Measurements from ENCODE around the gene MORN2. TPM values are rescaled to one million over a fixed set of nuclear protein-coding genes. Genes with fewer than 3 reads are reported as not detected.

The MORN2 gene
- total RNA-seq, 1 donor from 2014 or later, result 16.9 TPM

DNA sequence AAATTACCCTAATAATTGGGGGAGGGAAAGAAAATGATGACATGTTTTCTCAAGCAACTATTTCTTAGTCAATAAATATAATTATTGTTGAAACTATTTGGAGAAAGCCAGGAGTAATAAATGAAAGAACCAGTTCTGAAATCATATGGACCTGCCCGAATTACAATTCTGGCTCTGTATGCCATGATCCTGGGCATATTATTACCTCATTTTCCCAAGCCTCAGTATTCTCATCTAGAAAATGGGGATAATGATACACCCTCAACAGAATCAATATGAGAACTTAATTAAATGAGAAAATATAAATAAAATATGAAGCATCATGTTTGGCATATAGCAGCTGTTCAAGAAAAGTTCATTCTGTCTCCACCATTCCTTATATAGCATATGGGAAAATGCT, 36.8 kb downstream of the MORN2 start:
- Mint-ChIP-seq H3K27ac (ENCODE audit: unreplicated experiment) (no peak overlapping the region), H3K27me3 (ENCODE audit: unreplicated experiment) (peaks cover 2% of the 10 kb centered on the region), H3K9me3 (ENCODE audit: unreplicated experiment) (no peaks in the 10 kb centered on the region), H3K36me3 (ENCODE audit: unreplicated experiment) (no peaks in the 10 kb centered on the region), H3K4me1 (ENCODE audit: unreplicated experiment) (no peaks in the 10 kb centered on the region), H3K4me3 (ENCODE audit: unreplicated experiment) (no peak overlapping the region)
- TF ChIP-seq CTCF (IDR thresholded peaks at IDR 0.05), result no peak
- DNase-seq (ENCODE audit: extremely low spot score, unreplicated experiment), result no peak

- TF ChIP-seq CTCF (IDR thresholded peaks at IDR 0.05), result no peak
- Mint-ChIP-seq H3K27me3 (ENCODE audit: unreplicated experiment) (peaks cover 18% of the 10 kb centered on the region), H3K9me3 (ENCODE audit: unreplicated experiment) (no peaks in the 10 kb centered on the region), H3K27ac (ENCODE audit: unreplicated experiment) (no peak overlapping the region), H3K36me3 (ENCODE audit: unreplicated experiment) (no peaks in the 10 kb centered on the region), H3K4me3 (ENCODE audit: unreplicated experiment) (no peak overlapping the region), H3K4me1 (ENCODE audit: unreplicated experiment) (no peaks in the 10 kb centered on the region)
- no peak for DNase-seq (ENCODE audit: extremely low spot score, unreplicated experiment)
Observed at GRCh38 chr2:38922389-38922788, 46.6 kb downstream of the MORN2 start.

- no peak overlapping the region for H3K4me3 Mint-ChIP-seq (ENCODE audit: unreplicated experiment)
- H3K27me3 Mint-ChIP-seq (ENCODE audit: unreplicated experiment), result peaks cover 18% of the 10 kb centered on the region
- H3K4me1 Mint-ChIP-seq (ENCODE audit: unreplicated experiment), result no peaks in the 10 kb centered on the region
- H3K27ac Mint-ChIP-seq (ENCODE audit: unreplicated experiment), result no peak overlapping the region
- DNase-seq (ENCODE audit: extremely low spot score, unreplicated experiment), result no peak
- no peaks in the 10 kb centered on the region for H3K36me3 Mint-ChIP-seq (ENCODE audit: unreplicated experiment)
- no peak for TF ChIP-seq CTCF (IDR thresholded peaks at IDR 0.05)
- no peaks in the 10 kb centered on the region for H3K9me3 Mint-ChIP-seq (ENCODE audit: unreplicated experiment)
Observed at GRCh38 chr2:38922902-38923301, 47.1 kb downstream of the MORN2 start.

DNA sequence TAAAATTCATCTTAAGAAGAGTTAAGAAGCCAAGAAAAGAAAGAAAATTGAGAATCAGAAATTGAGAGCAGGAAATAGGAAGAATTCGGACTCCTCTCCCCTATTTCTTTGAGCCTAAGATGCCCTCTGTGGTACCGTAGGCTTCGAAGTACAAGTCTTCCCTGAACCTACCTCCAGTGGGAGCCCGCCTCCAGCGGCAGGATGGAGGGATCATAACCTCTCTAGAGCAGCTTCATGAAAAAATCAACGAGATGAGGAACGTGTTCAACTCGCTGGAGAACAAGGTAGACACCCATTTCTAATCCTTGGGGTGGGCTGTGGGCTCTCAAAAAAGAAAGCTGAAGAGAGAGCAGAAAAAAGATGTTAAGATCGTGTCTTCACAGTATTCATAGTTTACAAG, 50.2 kb downstream of the MORN2 start:
- no peaks in the 10 kb centered on the region for H3K4me1 Mint-ChIP-seq (ENCODE audit: unreplicated experiment)
- H3K36me3 Mint-ChIP-seq (ENCODE audit: unreplicated experiment), result no peaks in the 10 kb centered on the region
- H3K9me3 Mint-ChIP-seq (ENCODE audit: unreplicated experiment), result no peaks in the 10 kb centered on the region
- H3K27ac Mint-ChIP-seq (ENCODE audit: unreplicated experiment), result no peak overlapping the region
- peaks cover 18% of the 10 kb centered on the region for H3K27me3 Mint-ChIP-seq (ENCODE audit: unreplicated experiment)
- H3K4me3 Mint-ChIP-seq (ENCODE audit: unreplicated experiment), result no peak overlapping the region
- no peak for TF ChIP-seq CTCF (IDR thresholded peaks at IDR 0.05)
- no peak for DNase-seq (ENCODE audit: extremely low spot score, unreplicated experiment)

- no peaks in the 10 kb centered on the region for H3K4me1 Mint-ChIP-seq (ENCODE audit: unreplicated experiment)
Observed at GRCh38 chr2:38930600-38930999, 54.8 kb downstream of the MORN2 start.

More at GRCh38 chr2:38930600-38930999, 54.8 kb downstream of the MORN2 start:
- DNase-seq (ENCODE audit: extremely low spot score, unreplicated experiment), result no peak
- Mint-ChIP-seq H3K9me3 (ENCODE audit: unreplicated experiment) (no peaks in the 10 kb centered on the region), H3K27ac (ENCODE audit: unreplicated experiment) (no peak overlapping the region), H3K27me3 (ENCODE audit: unreplicated experiment) (peaks cover 11% of the 10 kb centered on the region), H3K36me3 (ENCODE audit: unreplicated experiment) (no peaks in the 10 kb centered on the region), H3K4me3 (ENCODE audit: unreplicated experiment) (no peak overlapping the region)
- TF ChIP-seq CTCF (IDR thresholded peaks at IDR 0.05), result no peak

Other genes starting within 250 kb of the MORN2 start
- 2.9 and 3.8 TPM in 2 replicates for gene GALM, start 209.9 kb upstream of the MORN2 start, total RNA-seq
- 100 and 103 TPM in 2 replicates for gene SRSF7, start 124.6 kb upstream of the MORN2 start, total RNA-seq
- gene GEMIN6, start 97.8 kb upstream of the MORN2 start, total RNA-seq, result 11.3 and 12.3 TPM in 2 replicates
- 24.2 and 24.6 TPM in 2 replicates for gene DHX57, start within 50 bp of the MORN2 start, total RNA-seq
- 0.48 and 0.65 TPM in 2 replicates for gene ARHGEF33, start 13.9 kb downstream of the MORN2 start, total RNA-seq
- 35.6 and 36.8 TPM in 2 replicates for gene SOS1, start 245.1 kb downstream of the MORN2 start, total RNA-seq

Data from osteocyte (in vitro differentiated cells).